AG04449 (cell line): ENCODE data around the gene CSRP2.

ENCODE experiments used
- CTCF ChIA-PET: fragments of 350-600 bp; formaldehyde crosslinking; extraction: SDS; loops from one replicate; lab custom pipeline; 2021; ENCODE audit warnings: antibody characterized with exemption; lab: Yijun Ruan, JAX
- POLR2A ChIA-PET: fragments of 400-600, 350-600 bp; formaldehyde crosslinking; extraction: SDS; loops from one replicate; lab custom pipeline; 2020; ENCODE audit warnings: antibody characterized with exemption, inconsistent platforms; lab: Yijun Ruan, JAX
- DNase-seq: peaks from one replicate; pipeline ENCODE4 v3.0.0-alpha.2; 2010; ENCODE audit warnings: low read depth, low spot score
- H3K4me3 ChIP-seq: 2 replicates; pipeline ENCODE4 v1.5.1; 2011; ENCODE audit warnings: low read depth, mild to moderate bottlenecking, control low read depth, low read length
- TF ChIP-seq, protein P1 (sequence below): IDR thresholded peaks from one replicate; pipeline ENCODE4 v1.5.1; 2011; ENCODE audit warnings: mild to moderate bottlenecking, moderate library complexity, low read length, control low read depth, inconsistent platforms; ENCODE audit not compliant: insufficient read depth; ENCODE audit errors: missing control alignments

Gene CSRP2

DNA sequence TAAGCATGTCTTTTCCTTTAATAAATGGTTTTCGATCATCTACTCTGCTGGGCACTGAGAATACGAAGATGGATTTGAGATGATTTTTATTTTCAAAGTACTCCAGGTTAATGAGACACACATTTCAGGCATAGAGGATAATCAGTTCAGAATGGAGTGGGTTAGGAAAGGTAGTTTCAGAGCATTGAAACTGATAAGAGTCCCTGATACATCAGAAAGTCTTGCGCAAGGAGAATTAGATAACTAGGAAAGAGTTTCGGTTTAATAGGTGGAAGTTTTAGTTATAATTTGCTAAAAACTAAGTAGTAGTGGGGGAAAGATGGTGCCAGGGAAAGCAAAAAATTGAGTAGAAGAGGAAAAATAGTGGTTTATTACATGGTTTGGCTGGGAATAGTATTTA, 64.8 kb downstream of the CSRP2 start:
- POLR2A ChIA-PET, result no interaction called here
- CTCF ChIA-PET, result interaction anchor here (0.7 kb wide), 1 partner anchor 195 kb away, joined by 3 read pairs; no protein-coding TSS in a partner anchor
- no peak for DNase-seq
- TF ChIP-seq, protein P1, sequence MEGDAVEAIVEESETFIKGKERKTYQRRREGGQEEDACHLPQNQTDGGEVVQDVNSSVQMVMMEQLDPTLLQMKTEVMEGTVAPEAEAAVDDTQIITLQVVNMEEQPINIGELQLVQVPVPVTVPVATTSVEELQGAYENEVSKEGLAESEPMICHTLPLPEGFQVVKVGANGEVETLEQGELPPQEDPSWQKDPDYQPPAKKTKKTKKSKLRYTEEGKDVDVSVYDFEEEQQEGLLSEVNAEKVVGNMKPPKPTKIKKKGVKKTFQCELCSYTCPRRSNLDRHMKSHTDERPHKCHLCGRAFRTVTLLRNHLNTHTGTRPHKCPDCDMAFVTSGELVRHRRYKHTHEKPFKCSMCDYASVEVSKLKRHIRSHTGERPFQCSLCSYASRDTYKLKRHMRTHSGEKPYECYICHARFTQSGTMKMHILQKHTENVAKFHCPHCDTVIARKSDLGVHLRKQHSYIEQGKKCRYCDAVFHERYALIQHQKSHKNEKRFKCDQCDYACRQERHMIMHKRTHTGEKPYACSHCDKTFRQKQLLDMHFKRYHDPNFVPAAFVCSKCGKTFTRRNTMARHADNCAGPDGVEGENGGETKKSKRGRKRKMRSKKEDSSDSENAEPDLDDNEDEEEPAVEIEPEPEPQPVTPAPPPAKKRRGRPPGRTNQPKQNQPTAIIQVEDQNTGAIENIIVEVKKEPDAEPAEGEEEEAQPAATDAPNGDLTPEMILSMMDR, result no peak
- H3K4me3 ChIP-seq, result no peak overlapping the region

GRCh38 chr12:76813265-76813664, 65.6 kb downstream of the CSRP2 start:
- CTCF ChIA-PET, result no interaction called here

GRCh38 chr12:76811976-76812375, 66.8 kb downstream of the CSRP2 start:
- no peak overlapping the region for H3K4me3 ChIP-seq
- POLR2A ChIA-PET, result no interaction called here
- no peak for DNase-seq
- CTCF ChIA-PET, result interaction anchor here (0.8 kb wide), 1 partner anchor 9 kb away, joined by 3 read pairs; no protein-coding TSS in a partner anchor
- TF ChIP-seq, protein P1, result no peak

More at GRCh38 chr12:76813265-76813664, 65.6 kb downstream of the CSRP2 start:
- TF ChIP-seq, protein P1, result no peak
- DNase-seq, result no peak
- H3K4me3 ChIP-seq, result no peak overlapping the region
- POLR2A ChIA-PET, result no interaction called here

GRCh38 chr12:76810671-76811419, 68.0 kb downstream of the CSRP2 start:
- DNase-seq, result no peak
- TF ChIP-seq, protein P1, result no peak
- no peak overlapping the region for H3K4me3 ChIP-seq
- ChIA-PET POLR2A (no interaction called here), CTCF (interaction anchor here (0.8 to 2.5 kb wide), 3 partner anchors 9 to 224 kb away, joined by 3 to 18 read pairs (median 3); no protein-coding TSS in a partner anchor)
